Fibroblast of skin of left biceps (primary cell): ENCODE measurements around the gene DUSP6.

ENCODE experiments used
- DNase-seq, 2 experiments: peaks; one replicate each; pipeline ENCODE4 v3.0.0-alpha.2; 2013; ENCODE audit warnings: low read depth in 2 of 2

DUSP6 gene

GRCh38 chr12:89328151-89329030 lies 23.9 kb downstream of the DUSP6 start:
- no peak for DNase-seq

GRCh38 chr12:89327486-89328094 lies 24.7 kb downstream of the DUSP6 start:
- DNase-seq: no peak

GRCh38 chr12:89326239-89327040 lies 25.9 kb downstream of the DUSP6 start:
- no peak for DNase-seq

- no peak for DNase-seq
Observed at GRCh38 chr12:89325495-89325894, 26.8 kb downstream of the DUSP6 start.

- no peak for DNase-seq
Observed at GRCh38 chr12:89324437-89324836, 27.9 kb downstream of the DUSP6 start.

- no peak for DNase-seq
Observed at GRCh38 chr12:89323568-89324218, 28.6 kb downstream of the DUSP6 start.

GRCh38 chr12:89320735-89321134 lies 31.6 kb downstream of the DUSP6 start:
- no peak for DNase-seq

GRCh38 chr12:89319606-89320005 lies 32.7 kb downstream of the DUSP6 start:
- no peak for DNase-seq

- DNase-seq: no peak
Observed at GRCh38 chr12:89319122-89319521, 33.2 kb downstream of the DUSP6 start.

- no peak for DNase-seq
Observed at GRCh38 chr12:89316705-89317139, 35.6 kb downstream of the DUSP6 start.

- DNase-seq: no peak
Observed at GRCh38 chr12:89314060-89314761, 38.1 kb downstream of the DUSP6 start.

GRCh38 chr12:89311703-89312293 lies 40.5 kb downstream of the DUSP6 start:
- DNase-seq: no peak

- no peak for DNase-seq
Observed at GRCh38 chr12:89309815-89310214, 42.5 kb downstream of the DUSP6 start.

GRCh38 chr12:89309440-89309802 lies 42.9 kb downstream of the DUSP6 start:
- DNase-seq: no peak

GRCh38 chr12:89307474-89308253 lies 44.6 kb downstream of the DUSP6 start:
- DNase-seq: no peak

- no peak for DNase-seq
Observed at GRCh38 chr12:89306827-89307473, 45.4 kb downstream of the DUSP6 start.

GRCh38 chr12:89305373-89305772 lies 46.9 kb downstream of the DUSP6 start:
- DNase-seq: no peak

- DNase-seq: no peak
Observed at GRCh38 chr12:89299931-89300330, 52.4 kb downstream of the DUSP6 start.

- no peak for DNase-seq
Observed at GRCh38 chr12:89299417-89299816, 52.9 kb downstream of the DUSP6 start.
